ENCODE data around the gene SPTBN1. TPM values are rescaled to one million over a fixed set of nuclear protein-coding genes. Genes with fewer than 3 reads are reported as not detected.

SPTBN1 gene
- 229 TPM for total RNA-seq

- DNase-seq, result peak; percentile 91
Measured at GRCh38 chr2:54455563-54456361, at the start of gene SPTBN1. Gene SPTBN1 (plus strand): TSS chr2:54456327. CDS start chr2:54526419, 70,092 bp downstream.

- no peak for DNase-seq
Measured at GRCh38 chr2:54407693-54408092, 48.4 kb upstream of the SPTBN1 start.

GRCh38 chr2:54408288-54408687 is 47.8 kb upstream of the SPTBN1 start:
- no peak for DNase-seq

GRCh38 chr2:54409752-54410151 is 46.4 kb upstream of the SPTBN1 start:
- peak; percentile 71 for DNase-seq

DNA sequence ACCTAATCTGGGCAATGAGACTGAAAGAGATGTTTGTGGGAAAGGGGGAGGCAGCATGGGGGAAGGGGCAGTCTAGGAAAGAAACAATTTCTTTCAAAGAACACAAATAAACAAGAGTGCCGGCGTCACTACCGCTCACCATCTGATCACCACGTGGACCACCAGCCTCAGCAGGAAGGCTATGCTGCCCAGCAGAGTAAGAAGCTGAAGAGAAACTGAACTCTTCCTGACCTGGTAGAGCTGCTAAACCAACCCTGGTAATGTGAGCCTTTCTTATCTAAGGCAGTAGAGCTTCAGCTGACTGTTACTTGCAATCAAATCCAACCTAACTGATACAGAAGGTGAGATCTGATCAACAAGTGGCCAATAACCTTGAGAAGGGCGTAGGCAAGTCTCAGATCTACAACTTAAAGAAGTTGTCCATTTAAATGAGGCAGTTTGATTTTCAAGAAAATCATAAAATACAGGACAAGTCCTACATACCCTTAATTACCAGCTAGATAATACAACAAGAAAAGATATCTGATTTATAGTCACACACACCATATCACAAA is 44.2 kb upstream of the SPTBN1 start:
- DNase-seq, result no peak

- no peak for DNase-seq
Measured at GRCh38 chr2:54416166-54416813, 39.8 kb upstream of the SPTBN1 start.

DNA sequence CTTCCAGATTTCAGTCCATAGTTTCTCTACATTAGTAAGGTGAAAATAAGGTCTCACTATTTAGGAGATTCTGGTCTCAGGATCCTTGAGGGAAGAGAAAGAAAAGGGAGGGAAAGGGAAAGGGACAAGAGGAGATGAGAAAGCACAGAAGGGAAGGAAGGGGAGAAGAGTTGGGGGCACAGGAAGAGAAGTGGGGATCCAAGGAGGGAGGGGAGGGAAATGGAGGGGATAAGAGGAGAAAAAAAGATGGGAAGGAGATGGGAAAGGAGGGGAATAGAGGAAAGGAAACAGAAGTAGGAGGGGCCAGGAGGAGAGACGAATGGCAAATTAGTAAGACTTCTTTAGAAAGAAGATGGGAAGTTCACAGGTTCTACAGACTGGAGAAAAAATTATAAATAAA is 39.2 kb upstream of the SPTBN1 start:
- DNase-seq, result no peak

- no peak for DNase-seq
Measured at GRCh38 chr2:54417577-54417976, 38.5 kb upstream of the SPTBN1 start.

DNA sequence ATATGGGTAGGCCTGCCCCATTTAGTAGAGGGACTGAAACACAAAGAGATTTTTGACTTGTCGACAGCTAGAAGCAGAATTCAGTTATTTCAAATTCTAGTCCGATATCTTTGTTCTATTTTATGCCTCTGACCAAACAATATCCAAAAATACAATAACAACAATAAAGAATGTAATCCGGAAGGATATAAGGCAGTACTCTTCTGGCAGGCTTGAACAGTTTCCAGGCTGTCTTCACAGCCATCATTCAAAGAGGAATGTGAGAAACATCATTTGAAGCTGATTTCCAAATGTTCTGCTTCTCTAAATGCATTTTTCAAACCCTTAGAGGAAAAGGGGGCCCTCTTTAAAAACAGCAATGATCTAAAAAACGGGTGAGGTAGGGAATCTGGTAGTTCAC is 36.7 kb upstream of the SPTBN1 start:
- peak; percentile 89 for DNase-seq

- DNase-seq, result peak; percentile 72
Measured at GRCh38 chr2:54419855-54420523, 36.1 kb upstream of the SPTBN1 start.

DNA sequence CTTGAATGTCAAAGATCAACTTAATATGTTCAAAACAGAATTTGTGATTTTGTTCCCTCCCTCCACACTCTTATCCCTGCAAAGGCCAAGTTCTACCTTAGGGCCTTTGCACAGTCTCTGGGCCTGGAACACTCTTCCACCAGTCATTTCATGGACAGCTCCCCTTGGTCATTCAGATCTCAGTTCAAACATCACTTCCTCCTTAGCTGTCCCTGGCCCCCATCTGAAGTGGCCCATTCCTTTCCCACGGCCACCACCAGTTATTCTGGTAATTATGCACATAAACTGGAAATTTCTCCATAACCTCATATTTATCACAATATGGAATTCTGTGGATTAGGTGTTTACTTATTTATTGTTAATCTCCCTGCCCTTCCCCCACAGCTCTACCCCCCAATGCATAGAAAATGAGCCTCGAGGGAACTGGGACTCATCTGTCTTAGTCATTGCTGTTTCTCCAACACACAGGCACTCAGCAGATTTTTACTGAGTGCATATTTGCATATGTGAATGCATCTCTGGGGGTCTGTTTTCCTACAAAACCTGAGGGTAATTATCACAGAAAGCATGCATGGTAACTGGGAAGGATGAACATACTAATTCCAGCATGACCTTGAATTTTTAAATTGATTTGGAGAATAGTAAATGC is 35.5 kb upstream of the SPTBN1 start:
- no peak for DNase-seq

GRCh38 chr2:54422072-54422581 is 34.0 kb upstream of the SPTBN1 start:
- no peak for DNase-seq

DNA sequence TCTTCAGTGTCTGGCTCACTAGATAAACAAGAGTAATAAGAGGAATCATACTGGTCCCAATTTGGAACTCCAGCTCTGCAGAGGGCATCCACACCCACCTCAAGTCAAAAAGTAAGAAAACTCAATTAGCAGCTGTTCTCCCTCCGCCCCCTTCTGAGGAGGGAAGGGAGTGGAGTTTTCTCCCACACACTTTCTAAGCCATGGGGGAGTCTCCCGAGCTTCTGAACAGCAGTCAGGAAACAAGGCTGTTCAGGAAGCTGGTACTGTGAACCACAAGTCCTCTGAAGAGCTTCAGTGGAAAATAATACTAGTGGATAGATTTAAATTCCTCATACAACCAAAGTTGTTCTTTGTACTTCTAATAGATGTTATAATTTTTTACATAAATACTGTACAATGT is 32.9 kb upstream of the SPTBN1 start:
- peak; percentile 22 for DNase-seq

DNA sequence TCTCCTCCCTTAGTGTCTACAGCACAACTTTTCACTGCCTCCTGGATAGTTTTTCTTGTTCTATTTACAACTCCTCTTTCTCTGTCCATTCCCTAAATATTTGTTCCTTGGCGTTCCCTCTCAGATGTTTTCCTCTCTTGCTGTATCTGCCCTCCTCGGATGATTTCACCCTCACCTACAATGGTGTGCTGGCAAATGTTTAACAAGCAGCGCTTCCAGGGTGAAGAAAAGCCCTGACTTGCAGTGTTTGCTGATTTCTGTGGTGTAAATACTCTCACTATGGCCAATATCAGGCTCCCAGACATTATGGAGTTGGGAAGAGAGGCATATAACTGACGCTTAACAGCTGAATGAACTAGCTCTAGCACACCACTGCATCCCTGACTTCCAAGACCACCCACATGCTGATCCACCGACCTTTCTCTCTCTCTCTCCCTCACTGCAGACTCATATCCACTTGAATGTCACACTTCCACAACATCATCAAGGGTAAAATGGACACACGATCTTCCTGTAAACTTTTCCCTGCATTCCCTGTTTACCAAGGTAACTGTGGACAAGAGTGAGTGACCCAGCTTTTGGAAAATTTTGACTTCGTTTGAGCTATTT is 31.5 kb upstream of the SPTBN1 start:
- no peak for DNase-seq

- peak; percentile 84 for DNase-seq
Measured at GRCh38 chr2:54428108-54428831, 27.9 kb upstream of the SPTBN1 start.

- DNase-seq, result peak; percentile 89
Measured at GRCh38 chr2:54429054-54429453, 27.1 kb upstream of the SPTBN1 start.

GRCh38 chr2:54429811-54430551 is 26.1 kb upstream of the SPTBN1 start:
- no peak for DNase-seq

GRCh38 chr2:54430649-54431048 is 25.5 kb upstream of the SPTBN1 start:
- peak; percentile 46 for DNase-seq

DNA sequence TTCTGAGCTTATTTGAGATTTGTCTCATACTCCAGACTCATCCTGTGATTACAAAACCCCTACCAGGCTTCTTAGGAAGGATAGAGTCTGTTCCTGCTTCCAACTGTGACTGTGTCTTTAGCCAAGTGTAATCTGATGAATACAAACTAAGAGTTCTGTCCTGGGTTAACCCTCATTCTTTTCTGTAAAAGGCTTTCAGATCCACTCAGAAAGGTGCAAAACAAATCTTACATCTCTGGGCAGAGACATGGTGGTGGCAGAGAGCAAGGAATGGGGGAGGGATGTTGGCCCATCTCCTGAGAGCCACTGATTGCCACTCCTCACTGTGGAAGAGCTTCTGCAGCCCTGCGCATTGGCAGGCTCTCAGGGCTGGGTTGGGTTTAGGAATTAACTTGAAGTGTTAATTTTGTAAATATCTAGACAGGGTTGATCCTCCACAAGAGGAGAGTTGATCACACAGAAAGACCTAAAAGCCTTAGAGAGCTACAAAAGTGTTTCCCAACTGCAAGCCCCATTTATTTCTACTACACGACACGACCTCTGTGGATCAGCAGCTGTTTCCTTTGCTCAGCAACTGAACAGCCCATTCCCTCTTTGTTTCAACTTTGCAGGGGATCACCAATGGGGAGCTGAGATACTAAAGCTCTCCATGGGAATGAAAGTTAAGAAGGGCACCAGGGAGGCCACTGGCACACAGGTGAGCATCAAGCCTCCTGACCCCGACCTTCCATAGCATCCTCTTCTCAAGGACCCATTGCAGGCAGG is 23.7 kb upstream of the SPTBN1 start:
- DNase-seq, result no peak

DNA sequence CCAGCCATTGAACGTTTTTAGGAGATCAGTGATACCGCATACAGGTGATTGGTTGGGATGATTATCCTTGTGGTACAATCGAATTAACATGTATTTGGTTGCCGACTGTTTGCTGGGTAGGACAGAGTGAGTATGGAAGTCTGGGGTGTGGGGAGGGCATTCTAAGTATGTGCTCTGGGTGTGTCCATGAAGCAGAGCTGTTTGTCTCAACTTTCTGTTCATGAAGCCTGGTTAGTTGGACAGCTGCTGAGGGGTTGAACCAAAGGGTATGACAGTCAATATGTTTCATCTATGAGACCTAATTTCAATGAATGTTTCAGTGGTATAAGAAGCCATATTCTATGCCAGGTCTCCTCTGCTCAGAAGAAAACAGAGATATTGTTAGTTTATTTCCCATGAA is 21.9 kb upstream of the SPTBN1 start:
- no peak for DNase-seq

Measured in skin of body (tissue), 2 donors.